CD4-positive, CD25-positive, alpha-beta regulatory T cell (primary cell): ENCODE measurements around the gene RNU7-1. TPM values are rescaled to one million over a fixed set of nuclear protein-coding genes. Genes with fewer than 3 reads are reported as not detected.

Experiments used
- ATAC-seq, 2 donors: fragments of 150-1000 bp; cut with Tn5 transposase; one replicate each; pipeline ENCODE4 v1.10.0; 2021; ENCODE audit warnings: low read depth in 2 of 2, moderate number of reproducible peaks in 2 of 2, moderate library complexity in 1 of 2
- DNase-seq, 3 donors: peaks; one replicate each; pipeline versions ENCODE4 v3.0.0 to v3.0.0-alpha.2; 2012 to 2022; ENCODE audit warnings: mixed read lengths in 1 of 3
- H3K27ac ChIP-seq: one replicate; pipeline ENCODE4 v1.7.0; 2013; ENCODE audit warnings: mild to moderate bottlenecking, low read length; ENCODE audit not compliant: insufficient read depth, poor library complexity, severe bottlenecking
- H3K27me3 ChIP-seq: one replicate; pipeline ENCODE4 v1.7.0; 2013; ENCODE audit warnings: low read length; ENCODE audit not compliant: control insufficient read depth, insufficient read depth
- H3K36me3 ChIP-seq: one replicate; pipeline ENCODE4 v1.7.0; 2013; ENCODE audit warnings: mild to moderate bottlenecking, low read length, moderate library complexity; ENCODE audit not compliant: control insufficient read depth, insufficient read depth
- H3K4me1 ChIP-seq: 2 replicates; pipeline ENCODE4 v1.7.0; 2013; ENCODE audit warnings: mild to moderate bottlenecking, low read length; ENCODE audit not compliant: insufficient read depth, control insufficient read depth, poor library complexity, severe bottlenecking
- H3K4me3 ChIP-seq: one replicate; pipeline ENCODE4 v1.7.0; 2013; ENCODE audit warnings: low read depth, mild to moderate bottlenecking, low read length, moderate library complexity
- H3K9me3 ChIP-seq, 2 experiments: 1 replicate in 1 of 2; 2 replicates in 1 of 2; pipeline ENCODE4 v1.7.0; 2013; ENCODE audit warnings: low read length in 2 of 2, mild to moderate bottlenecking in 1 of 2, moderate library complexity in 1 of 2; ENCODE audit not compliant: control insufficient read depth in 2 of 2
- H3K27ac Mint-ChIP-seq, 3 donors: one replicate each; pipeline ENCODE4 v1.8.0; 2020 to 2022; ENCODE audit warnings: mild to moderate bottlenecking in 3 of 3, mixed read lengths in 3 of 3, moderate library complexity in 2 of 3
- H3K27me3 Mint-ChIP-seq: one replicate; pipeline ENCODE4 v1.8.0; 2022; ENCODE audit warnings: mild to moderate bottlenecking, mixed read lengths
- H3K36me3 Mint-ChIP-seq: one replicate; pipeline ENCODE4 v1.8.0; 2020; ENCODE audit warnings: mixed read lengths
- H3K4me1 Mint-ChIP-seq, 4 donors: one replicate each; pipeline ENCODE4 v1.8.0; 2020 to 2022; ENCODE audit warnings: mixed read lengths in 4 of 4, mild to moderate bottlenecking in 1 of 4
- H3K4me3 Mint-ChIP-seq, 4 donors: one replicate each; pipeline ENCODE4 v1.8.0; 2020 to 2022; ENCODE audit warnings: mild to moderate bottlenecking in 4 of 4, mixed read lengths in 4 of 4, moderate library complexity in 3 of 4
- H3K9me3 Mint-ChIP-seq, 7 donors: one replicate each; pipeline ENCODE4 v1.8.0; 2020 to 2022; ENCODE audit warnings: mixed read lengths in 7 of 7, mild to moderate bottlenecking in 3 of 7, moderate library complexity in 2 of 7
- polyA plus RNA-seq, 4 donors: library from polyadenylated mRNA; unstranded; fragments of 300-500 nt; fragmentation: Illumina TruSeq; gene quantifications; one replicate each; pipeline ENCODE4 v1.2.3, GENCODE V29; 2021
- total RNA-seq: library from RNA; stranded (reverse); gene quantifications from one replicate; pipeline ENCODE4 v1.2.3, GENCODE V29; 2022

The RNU7-1 gene
- total and polyA plus RNA-seq, 5 donors from 2014 or later: not detected

DNA sequence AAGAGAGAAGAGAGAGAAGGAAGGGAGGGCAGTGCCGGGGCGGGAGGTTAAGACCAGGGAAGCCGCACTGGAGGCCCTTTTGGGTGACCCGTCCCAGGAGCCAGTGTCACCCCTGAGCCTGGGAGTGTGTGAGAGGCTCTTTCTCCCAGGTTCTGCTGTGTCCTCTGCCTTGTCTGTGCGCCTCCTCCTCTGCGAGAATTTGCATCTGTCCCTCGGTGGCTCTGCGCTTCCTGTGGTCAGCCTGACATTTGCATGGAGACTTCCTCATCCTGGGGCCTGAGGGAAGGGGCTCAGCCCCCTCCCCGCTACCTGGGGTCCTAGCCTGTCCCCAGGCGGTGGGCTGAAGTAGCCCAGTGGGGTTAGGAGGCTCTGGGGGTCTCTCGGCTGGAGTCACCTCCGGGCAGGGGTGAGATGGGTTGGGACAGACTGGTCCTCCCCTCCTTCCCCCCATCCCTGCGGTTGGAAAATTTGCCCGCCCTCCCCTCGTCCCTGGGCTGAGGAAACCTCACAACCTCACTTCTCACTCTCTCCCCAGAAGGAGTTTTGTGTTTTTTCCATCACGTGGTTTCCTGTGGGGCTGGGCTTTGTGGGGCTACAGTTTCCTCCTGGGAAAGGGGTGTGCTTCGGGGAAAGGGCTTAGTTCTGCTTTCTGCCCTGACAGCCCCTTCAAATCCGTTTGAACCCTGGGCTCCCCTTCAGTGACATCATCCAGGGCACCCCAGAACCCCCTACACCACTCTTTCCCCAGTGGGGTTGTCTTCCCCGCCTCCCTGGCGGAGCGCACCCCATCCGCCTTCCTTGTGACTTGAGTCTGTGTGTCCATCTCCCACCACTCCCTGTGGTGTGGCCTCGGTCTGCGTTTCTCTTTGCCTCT, 10.1 kb downstream of the RNU7-1 start:
- Histone ChIP-seq H3K9me3 (no peaks in the 10 kb centered on the region), H3K36me3 (peaks cover 27% of the 10 kb centered on the region), H3K4me3 (peak overlapping the region; percentile 88), H3K27me3 (no peaks in the 10 kb centered on the region), H3K27ac (peak overlapping the region; percentile 98), H3K4me1 (peaks cover 95% of the 10 kb centered on the region)
- no peaks in the 10 kb centered on the region for H3K9me3 Mint-ChIP-seq
- ATAC-seq (peak in 1 of 2 donors; percentile 25), DNase-seq (peak; percentile 65 to 74 (median 66))
- peak overlapping the region; percentile 88 to 99 (median 98) for H3K4me3 Mint-ChIP-seq
- H3K36me3 Mint-ChIP-seq: peaks cover 37% of the 10 kb centered on the region
- peaks cover 4% of the 10 kb centered on the region for H3K27me3 Mint-ChIP-seq
- peak overlapping the region; percentile 96 to 98 (median 97) for H3K27ac Mint-ChIP-seq
- peaks cover 13 to 81% (median 57%) of the 10 kb centered on the region in 4 donors for H3K4me1 Mint-ChIP-seq

DNA sequence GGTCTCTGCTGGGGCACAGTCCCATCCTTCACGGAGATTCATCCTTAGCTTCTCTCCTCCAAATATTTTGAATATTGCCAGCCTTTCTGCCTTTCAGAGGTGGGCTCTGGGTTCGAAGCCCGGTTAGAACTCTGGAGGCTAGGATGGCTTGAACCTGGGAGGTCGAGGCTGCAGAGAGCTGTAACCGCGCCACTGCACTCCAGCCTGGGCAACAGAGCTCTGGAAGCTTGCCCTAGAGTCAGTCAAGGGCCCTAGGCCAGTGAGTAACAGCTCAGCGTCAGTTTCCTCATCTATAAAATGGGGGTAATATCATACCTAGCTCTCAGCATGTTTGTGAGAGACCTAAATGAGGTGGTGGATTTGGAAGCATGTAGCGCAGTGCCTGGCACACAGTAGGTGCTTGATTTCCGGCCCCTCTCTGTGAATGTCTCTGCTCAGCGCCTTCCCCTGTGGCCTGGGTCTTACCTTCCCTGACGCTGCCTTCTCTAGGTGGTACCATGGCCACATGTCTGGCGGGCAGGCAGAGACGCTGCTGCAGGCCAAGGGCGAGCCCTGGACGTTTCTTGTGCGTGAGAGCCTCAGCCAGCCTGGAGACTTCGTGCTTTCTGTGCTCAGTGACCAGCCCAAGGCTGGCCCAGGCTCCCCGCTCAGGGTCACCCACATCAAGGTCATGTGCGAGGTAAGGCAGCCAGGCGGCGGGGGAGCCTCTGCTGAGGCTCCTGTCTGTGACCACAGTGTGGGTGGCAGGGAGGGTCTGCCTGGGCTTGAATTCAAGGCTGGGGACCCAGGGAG, 10.9 kb downstream of the RNU7-1 start:
- H3K4me1 ChIP-seq: peaks cover 95% of the 10 kb centered on the region
- no peaks in the 10 kb centered on the region for H3K27me3 ChIP-seq
- H3K4me3 ChIP-seq: peak overlapping the region; percentile 88
- peak overlapping the region; percentile 96 to 98 (median 97) for H3K27ac Mint-ChIP-seq
- no peaks in the 10 kb centered on the region for H3K9me3 Mint-ChIP-seq
- DNase-seq (no peak), ATAC-seq (no peak)
- peak overlapping the region; percentile 88 to 99 (median 98) for H3K4me3 Mint-ChIP-seq
- no peaks in the 10 kb centered on the region for H3K27me3 Mint-ChIP-seq
- H3K9me3 ChIP-seq: no peaks in the 10 kb centered on the region
- H3K4me1 Mint-ChIP-seq: peaks cover 13 to 81% (median 56%) of the 10 kb centered on the region in 4 donors
- peaks cover 27% of the 10 kb centered on the region for H3K36me3 ChIP-seq
- H3K27ac ChIP-seq: peak overlapping the region; percentile 98
- peaks cover 42% of the 10 kb centered on the region for H3K36me3 Mint-ChIP-seq

DNA sequence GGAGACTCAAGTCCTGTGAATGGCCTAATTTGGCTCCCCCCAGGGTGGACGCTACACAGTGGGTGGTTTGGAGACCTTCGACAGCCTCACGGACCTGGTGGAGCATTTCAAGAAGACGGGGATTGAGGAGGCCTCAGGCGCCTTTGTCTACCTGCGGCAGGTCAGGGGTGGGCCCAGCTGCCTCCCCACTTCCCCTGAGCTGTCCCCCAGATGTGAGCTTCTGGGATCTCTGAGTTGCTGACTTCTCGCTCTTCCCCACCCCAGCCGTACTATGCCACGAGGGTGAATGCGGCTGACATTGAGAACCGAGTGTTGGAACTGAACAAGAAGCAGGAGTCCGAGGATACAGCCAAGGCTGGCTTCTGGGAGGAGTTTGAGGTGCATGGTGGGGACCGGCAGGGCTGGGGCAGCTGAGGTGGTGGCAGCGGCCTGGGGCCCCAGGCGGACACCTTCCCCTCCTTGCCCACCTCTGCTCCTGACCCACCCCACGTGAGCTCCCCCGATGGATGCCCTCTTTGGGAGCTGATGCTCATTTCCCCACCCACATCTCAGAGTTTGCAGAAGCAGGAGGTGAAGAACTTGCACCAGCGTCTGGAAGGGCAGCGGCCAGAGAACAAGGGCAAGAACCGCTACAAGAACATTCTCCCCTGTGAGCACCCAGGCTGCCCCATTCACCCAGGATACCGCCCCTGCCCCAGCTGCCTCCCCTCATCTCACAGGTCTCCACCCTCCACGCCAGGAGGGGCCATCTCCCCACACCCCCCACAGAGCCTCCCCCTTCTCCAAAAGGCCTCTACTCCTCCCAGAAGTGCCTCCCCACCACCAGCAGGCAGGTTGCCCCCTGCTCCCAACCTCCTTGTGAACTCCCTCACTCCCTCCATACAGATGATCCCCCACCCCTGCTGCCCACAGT, 11.7 kb downstream of the RNU7-1 start:
- H3K4me1 ChIP-seq: peaks cover 95% of the 10 kb centered on the region
- Mint-ChIP-seq H3K4me3 (peak overlapping the region; percentile 88 to 99 (median 98)), H3K27ac (peak overlapping the region; percentile 92 to 98 (median 97)), H3K27me3 (no peaks in the 10 kb centered on the region), H3K36me3 (peaks cover 42% of the 10 kb centered on the region), H3K4me1 (peaks cover 9 to 81% (median 49%) of the 10 kb centered on the region in 4 donors), H3K9me3 (no peaks in the 10 kb centered on the region)
- H3K27me3 ChIP-seq: no peaks in the 10 kb centered on the region
- H3K36me3 ChIP-seq: peaks cover 28% of the 10 kb centered on the region
- H3K4me3 ChIP-seq: no peak overlapping the region
- no peak for DNase-seq
- no peaks in the 10 kb centered on the region for H3K9me3 ChIP-seq
- no peak for ATAC-seq
- peak overlapping the region; percentile 98 for H3K27ac ChIP-seq

DNA sequence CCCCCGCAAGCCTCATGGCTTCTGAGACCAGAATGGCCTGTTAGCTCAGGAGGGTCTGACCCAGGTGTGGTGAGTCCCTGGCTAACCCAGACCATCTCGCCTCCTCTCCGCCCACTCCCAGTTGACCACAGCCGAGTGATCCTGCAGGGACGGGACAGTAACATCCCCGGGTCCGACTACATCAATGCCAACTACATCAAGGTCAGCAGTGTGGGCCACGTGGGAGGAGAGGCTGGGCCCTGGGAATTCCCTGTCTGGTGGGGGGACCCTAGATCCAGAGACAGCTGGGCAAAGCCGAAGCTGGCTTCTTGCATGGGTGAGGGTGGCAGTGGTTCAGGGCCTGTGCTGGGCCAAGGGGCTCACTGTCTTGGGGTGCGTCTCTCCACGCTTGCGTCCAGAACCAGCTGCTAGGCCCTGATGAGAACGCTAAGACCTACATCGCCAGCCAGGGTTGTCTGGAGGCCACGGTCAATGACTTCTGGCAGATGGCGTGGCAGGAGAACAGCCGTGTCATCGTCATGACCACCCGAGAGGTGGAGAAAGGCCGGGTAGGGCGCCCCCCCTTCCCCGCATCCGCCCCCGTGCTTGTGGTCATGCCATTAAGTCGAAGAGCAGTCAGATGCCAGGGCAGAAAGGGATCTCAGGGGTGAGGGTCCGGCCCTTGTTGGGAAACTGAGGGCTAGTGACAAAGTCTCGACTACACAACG, 12.6 kb downstream of the RNU7-1 start:
- DNase-seq (no peak), ATAC-seq (no peak)
- no peaks in the 10 kb centered on the region for H3K27me3 Mint-ChIP-seq
- Histone ChIP-seq H3K27me3 (no peaks in the 10 kb centered on the region), H3K9me3 (no peaks in the 10 kb centered on the region), H3K36me3 (peaks cover 32% of the 10 kb centered on the region), H3K4me1 (peaks cover 95% of the 10 kb centered on the region), H3K4me3 (no peak overlapping the region), H3K27ac (peak overlapping the region; percentile 98)
- H3K36me3 Mint-ChIP-seq: peaks cover 45% of the 10 kb centered on the region
- H3K4me3 Mint-ChIP-seq: peak overlapping the region; percentile 48 to 88 (median 74)
- no peaks in the 10 kb centered on the region for H3K9me3 Mint-ChIP-seq
- peaks cover 6 to 81% (median 50%) of the 10 kb centered on the region in 4 donors for H3K4me1 Mint-ChIP-seq
- peak overlapping the region; percentile 92 to 100 (median 97) for H3K27ac Mint-ChIP-seq

DNA sequence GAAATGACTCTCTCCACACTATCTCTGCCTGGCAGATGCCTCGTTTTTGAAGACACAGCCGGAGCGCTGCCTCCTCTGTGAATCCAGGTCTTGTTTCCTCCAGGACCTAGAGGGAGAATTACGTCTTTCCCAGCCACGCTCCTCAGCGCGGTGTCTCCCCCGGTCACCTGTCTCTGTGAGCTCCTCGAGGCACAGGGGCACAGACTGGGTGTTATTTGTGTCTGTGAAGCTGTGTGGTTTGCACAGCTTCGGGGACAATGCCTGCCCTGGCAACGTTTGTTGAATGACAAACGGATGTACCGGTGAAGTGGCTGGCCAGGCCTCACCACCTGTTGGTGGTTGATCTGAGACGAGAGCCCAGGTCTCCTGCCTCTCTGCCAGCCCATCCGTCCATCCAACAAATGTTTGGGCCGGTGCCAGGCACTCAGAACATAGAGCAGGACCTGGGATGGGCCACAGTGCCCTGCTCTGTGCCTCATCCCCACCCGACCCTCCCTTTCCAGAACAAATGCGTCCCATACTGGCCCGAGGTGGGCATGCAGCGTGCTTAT, 13.6 kb downstream of the RNU7-1 start:
- Histone ChIP-seq H3K36me3 (peaks cover 32% of the 10 kb centered on the region), H3K9me3 (no peaks in the 10 kb centered on the region), H3K27me3 (no peaks in the 10 kb centered on the region), H3K4me3 (no peak overlapping the region), H3K4me1 (peaks cover 100% of the 10 kb centered on the region), H3K27ac (peak overlapping the region; percentile 98)
- Mint-ChIP-seq H3K4me1 (peaks cover 11 to 92% (median 60%) of the 10 kb centered on the region in 4 donors), H3K27me3 (no peaks in the 10 kb centered on the region), H3K4me3 (peak overlapping the region; percentile 72 to 96 (median 90)), H3K27ac (peak overlapping the region; percentile 92 to 100 (median 97)), H3K36me3 (peaks cover 47% of the 10 kb centered on the region), H3K9me3 (no peaks in the 10 kb centered on the region)
- DNase-seq (peak in 1 of 3 donors; percentile 50), ATAC-seq (no peak)

DNA sequence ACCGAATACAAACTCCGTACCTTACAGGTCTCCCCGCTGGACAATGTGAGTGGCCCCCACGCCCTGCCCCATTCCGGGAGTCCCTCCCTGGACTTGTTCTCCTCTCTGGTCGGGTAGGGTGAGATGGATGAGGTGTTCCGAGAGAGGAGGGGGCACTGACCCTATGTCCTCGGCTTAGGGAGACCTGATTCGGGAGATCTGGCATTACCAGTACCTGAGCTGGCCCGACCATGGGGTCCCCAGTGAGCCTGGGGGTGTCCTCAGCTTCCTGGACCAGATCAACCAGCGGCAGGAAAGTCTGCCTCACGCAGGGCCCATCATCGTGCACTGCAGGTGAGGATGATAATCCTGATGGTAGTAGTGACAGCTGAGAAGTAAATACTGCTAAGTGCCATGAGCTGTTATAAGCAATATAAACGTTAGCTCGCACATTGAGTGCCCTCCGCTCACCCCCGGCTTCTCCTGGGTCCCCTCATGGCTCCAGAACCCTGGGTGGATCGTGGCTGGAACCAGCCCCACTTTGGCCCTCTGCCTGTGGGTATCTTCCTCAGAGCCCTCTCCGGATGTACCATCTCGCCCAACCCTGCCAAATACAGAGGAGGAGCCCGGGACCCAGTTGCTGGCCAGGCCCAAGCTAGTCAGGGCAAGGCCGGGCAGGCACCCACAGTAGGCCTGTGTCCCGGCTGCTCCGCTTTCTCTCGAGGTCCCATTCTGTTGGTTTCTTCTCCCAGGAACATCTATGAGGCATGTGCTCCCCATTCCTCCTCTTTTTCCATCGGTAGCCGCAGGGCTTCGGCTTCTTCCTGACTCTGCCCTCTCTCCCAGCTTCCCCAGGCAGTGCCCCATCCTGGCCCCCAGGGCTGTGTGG, 14.4 kb downstream of the RNU7-1 start:
- Mint-ChIP-seq H3K9me3 (no peaks in the 10 kb centered on the region), H3K36me3 (peaks cover 41% of the 10 kb centered on the region), H3K4me1 (peaks cover 11 to 90% (median 57%) of the 10 kb centered on the region in 4 donors), H3K27me3 (no peaks in the 10 kb centered on the region), H3K4me3 (peak overlapping the region; percentile 87 to 96 (median 92)), H3K27ac (peak overlapping the region; percentile 97 to 100 (median 99))
- ATAC-seq: no peak
- peak overlapping the region; percentile 98 for H3K27ac ChIP-seq
- H3K4me1 ChIP-seq: peaks cover 100% of the 10 kb centered on the region
- H3K9me3 ChIP-seq: no peaks in the 10 kb centered on the region
- no peaks in the 10 kb centered on the region for H3K27me3 ChIP-seq
- DNase-seq: no peak
- peaks cover 32% of the 10 kb centered on the region for H3K36me3 ChIP-seq
- H3K4me3 ChIP-seq: peak overlapping the region; percentile 64
